Bronchial epithelial cell (primary cell): ENCODE measurements around the gene ETFBKMT. TPM values are rescaled to one million over a fixed set of nuclear protein-coding genes. Genes with fewer than 3 reads are reported as not detected.

ENCODE experiments used
- DNase-seq: peaks from one replicate; pipeline ENCODE4 v3.0.0-alpha.2; 2010; ENCODE audit warnings: low read depth
- FAIRE-seq: peaks from 2 replicates; lab custom pipeline; 2011; peaks lifted over from hg19 to GRCh38; lab: Jason Lieb, UNC
- H3K27me3 ChIP-seq: 2 replicates; pipeline ENCODE4 v1.5.1; 2011; ENCODE audit warnings: low read length; ENCODE audit not compliant: control insufficient read depth, insufficient read depth
- H3K36me3 ChIP-seq: 2 replicates; pipeline ENCODE4 v1.5.1; 2011; ENCODE audit warnings: low read length; ENCODE audit not compliant: control insufficient read depth, insufficient read depth
- H3K4me3 ChIP-seq: 2 replicates; pipeline ENCODE4 v1.5.1; 2011; ENCODE audit warnings: mild to moderate bottlenecking, low read depth, low read length, control low read depth
- CTCF ChIP-seq: IDR thresholded peaks from 2 replicates; pipeline ENCODE4 v1.5.1; 2011; ENCODE audit warnings: mild to moderate bottlenecking, moderate library complexity, low read length, control low read depth, inconsistent platforms; ENCODE audit not compliant: insufficient read depth, severe bottlenecking
- total RNA-seq: library from RNA; depleted of rRNA; stranded (reverse); fragments of >200 nt; gene quantifications from 2 replicates; pipeline ENCODE4 v1.2.1, GENCODE V29; 2014

Gene ETFBKMT, protein sequence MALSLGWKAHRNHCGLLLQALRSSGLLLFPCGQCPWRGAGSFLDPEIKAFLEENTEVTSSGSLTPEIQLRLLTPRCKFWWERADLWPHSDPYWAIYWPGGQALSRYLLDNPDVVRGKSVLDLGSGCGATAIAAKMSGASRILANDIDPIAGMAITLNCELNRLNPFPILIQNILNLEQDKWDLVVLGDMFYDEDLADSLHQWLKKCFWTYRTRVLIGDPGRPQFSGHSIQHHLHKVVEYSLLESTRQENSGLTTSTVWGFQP
- total RNA-seq = 0.79 and 1.0 TPM in 2 replicates

DNA sequence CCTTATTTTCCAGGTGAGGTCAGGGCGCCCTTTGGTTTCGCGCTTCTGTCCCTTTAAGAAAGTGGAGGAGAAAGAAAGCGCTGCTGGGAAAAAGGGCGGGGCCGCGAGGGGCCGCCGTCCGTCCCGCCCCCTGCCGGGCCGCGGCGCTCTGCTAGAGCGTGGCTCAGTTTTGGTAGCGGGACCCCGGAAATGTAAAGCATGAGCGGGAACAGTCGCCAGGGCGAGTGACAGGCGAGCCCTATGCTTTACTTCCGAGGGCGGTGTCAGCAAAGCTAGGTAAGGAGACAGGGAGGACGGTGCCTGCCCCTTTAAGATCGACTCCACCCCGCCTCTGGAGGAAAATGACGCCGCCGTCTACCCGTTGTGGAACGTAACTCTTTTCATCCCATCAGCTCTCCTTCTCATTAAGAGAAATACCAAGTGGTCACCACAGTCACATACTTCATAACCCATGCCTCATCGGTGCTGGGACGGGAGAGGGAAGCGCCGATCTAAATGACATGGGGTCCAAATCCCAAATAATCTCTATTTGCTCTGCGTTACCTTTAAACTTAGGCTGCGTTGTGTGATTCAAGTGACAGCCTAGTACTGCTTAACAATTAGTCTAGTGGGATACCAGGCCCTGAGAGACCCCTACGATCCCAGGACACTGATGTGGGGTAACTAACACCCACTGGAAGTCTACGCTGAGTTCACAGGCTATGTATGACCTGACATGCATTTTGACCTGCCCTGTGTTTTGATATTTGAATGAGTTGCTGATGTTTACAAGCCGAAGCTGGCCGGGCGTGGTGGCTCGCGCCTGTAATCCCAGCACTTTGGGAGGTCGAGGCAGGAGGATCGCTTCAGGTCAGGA, at the start of gene ETFBKMT:
TSS of gene ETFBKMT (plus strand) at position 602 of the 856 bp plus-strand sequence. CDS start 2,266 bp downstream, outside the sequence.
- DNase-seq (peak; percentile 91), FAIRE-seq (no peak)
- TF ChIP-seq CTCF = peak; percentile 53

GRCh38 chr12:31612819-31613218, 46.7 kb upstream of the ETFBKMT start:
- no peak for TF ChIP-seq CTCF
- FAIRE-seq = no peak
- no peaks in the 10 kb centered on the region for H3K36me3 ChIP-seq
- no peak for DNase-seq
- no peak overlapping the region for H3K4me3 ChIP-seq
- H3K27me3 ChIP-seq = no peaks in the 10 kb centered on the region

More for the DNA sequence above, at the start of gene ETFBKMT:
- Histone ChIP-seq H3K27me3 (no peaks in the 10 kb centered on the region), H3K4me3 (peak within 1 kb of the TSS; percentile 48), H3K36me3 (no peaks in the 10 kb centered on the region)

GRCh38 chr12:31618228-31619025, 41.1 kb upstream of the ETFBKMT start:
- Histone ChIP-seq H3K4me3 (no peak overlapping the region), H3K27me3 (no peaks in the 10 kb centered on the region), H3K36me3 (no peaks in the 10 kb centered on the region)
- no peak for FAIRE-seq
- no peak for DNase-seq
- no peak for TF ChIP-seq CTCF

- no peak for TF ChIP-seq CTCF
- no peak for FAIRE-seq
- Histone ChIP-seq H3K27me3 (no peaks in the 10 kb centered on the region), H3K4me3 (no peak overlapping the region), H3K36me3 (no peaks in the 10 kb centered on the region)
- no peak for DNase-seq
Measured at GRCh38 chr12:31620311-31620710, 39.2 kb upstream of the ETFBKMT start.

GRCh38 chr12:31622038-31622437, 37.5 kb upstream of the ETFBKMT start:
- H3K27me3 ChIP-seq = no peaks in the 10 kb centered on the region
- no peak overlapping the region for H3K4me3 ChIP-seq
- FAIRE-seq = no peak
- no peak for TF ChIP-seq CTCF
- no peaks in the 10 kb centered on the region for H3K36me3 ChIP-seq
- no peak for DNase-seq
